ENCODE data around the gene NFATC2.

DNA sequence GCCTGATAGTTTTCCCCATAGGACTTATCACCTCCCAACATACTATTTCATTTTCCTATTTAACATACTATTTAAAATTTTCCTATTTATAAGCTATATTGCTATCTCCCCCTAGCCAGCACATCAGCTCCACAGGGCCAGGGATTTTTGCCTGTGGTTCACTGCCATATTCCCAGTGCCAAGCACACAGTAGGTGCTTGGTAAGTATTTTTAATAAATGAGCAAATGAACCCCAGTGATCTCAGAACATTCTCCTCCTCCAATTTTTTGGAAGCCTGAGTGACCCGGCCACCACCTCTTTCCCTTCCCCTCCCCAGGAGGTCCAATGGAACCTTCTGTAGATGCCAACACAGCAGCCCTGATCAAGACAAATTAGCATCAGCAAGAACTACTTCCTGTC lies 33.3 kb downstream of the NFATC2 start:
- TF ChIP-seq ZNF24 (tag by site-specific recombination; IDR thresholded peaks at IDR 0.05), result no peak
- TF ChIP-seq, protein P1, sequence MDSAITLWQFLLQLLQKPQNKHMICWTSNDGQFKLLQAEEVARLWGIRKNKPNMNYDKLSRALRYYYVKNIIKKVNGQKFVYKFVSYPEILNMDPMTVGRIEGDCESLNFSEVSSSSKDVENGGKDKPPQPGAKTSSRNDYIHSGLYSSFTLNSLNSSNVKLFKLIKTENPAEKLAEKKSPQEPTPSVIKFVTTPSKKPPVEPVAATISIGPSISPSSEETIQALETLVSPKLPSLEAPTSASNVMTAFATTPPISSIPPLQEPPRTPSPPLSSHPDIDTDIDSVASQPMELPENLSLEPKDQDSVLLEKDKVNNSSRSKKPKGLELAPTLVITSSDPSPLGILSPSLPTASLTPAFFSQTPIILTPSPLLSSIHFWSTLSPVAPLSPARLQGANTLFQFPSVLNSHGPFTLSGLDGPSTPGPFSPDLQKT (IDR thresholded peaks at IDR 0.05; ENCODE audit: borderline replicate concordance, low read depth, low read length), result no peak

All from HEK293 (cell line).